Neural progenitor cell (in vitro differentiated cells): Measurements from ENCODE around the gene C3orf33. TPM values are rescaled to one million over a fixed set of nuclear protein-coding genes. Genes with fewer than 3 reads are reported as not detected.

ENCODE experiments used
- DNase-seq: peaks from one replicate; pipeline ENCODE4 v3.0.0-alpha.2; 2016; ENCODE audit warnings: low spot score
- H2AFZ ChIP-seq: fragments of 200-600 bp; sonication (generic); replicated peaks from 2 replicates; pipeline ENCODE4 v1.6.1; 2016; ENCODE audit warnings: antibody characterized with exemption
- H3F3A ChIP-seq: fragments of 200-600 bp; sonication (generic); 2 replicates; pipeline ENCODE4 v1.6.1; 2016; ENCODE audit warnings: antibody characterized with exemption, low read depth
- H3K27ac ChIP-seq: fragments of 200-600 bp; sonication (generic); 2 replicates; pipeline ENCODE4 v1.5.1; 2016; ENCODE audit warnings: mild to moderate bottlenecking
- H3K27me3 ChIP-seq: fragments of 200-600 bp; sonication (generic); 2 replicates; pipeline ENCODE4 v1.6.1; 2016; ENCODE audit warnings: mild to moderate bottlenecking, moderate library complexity
- H3K36me3 ChIP-seq: fragments of 200-600 bp; sonication (generic); 2 replicates; pipeline ENCODE4 v1.5.1; 2016
- H3K4me1 ChIP-seq: fragments of 200-600 bp; sonication (generic); 2 replicates; pipeline ENCODE4 v1.6.1; 2016; ENCODE audit warnings: mixed run types
- H3K4me2 ChIP-seq: fragments of 200-600 bp; sonication (generic); 2 replicates; pipeline ENCODE4 v1.6.1; 2016
- H3K4me3 ChIP-seq: fragments of 200-600 bp; sonication (generic); 2 replicates; pipeline ENCODE4 v1.5.1; 2016
- H3K79me2 ChIP-seq: fragments of 200-600 bp; sonication (generic); 2 replicates; pipeline ENCODE4 v1.6.1; 2016; ENCODE audit warnings: low read depth
- H3K9ac ChIP-seq: fragments of 200-600 bp; sonication (generic); 2 replicates; pipeline ENCODE4 v1.6.1; 2016
- H3K9me3 ChIP-seq: fragments of 200-600 bp; sonication (generic); 2 replicates; pipeline ENCODE4 v1.5.1; 2016; ENCODE audit warnings: low read depth
- H4K20me1 ChIP-seq: fragments of 200-600 bp; sonication (generic); 2 replicates; pipeline ENCODE4 v1.6.1; 2016; ENCODE audit warnings: low read depth
- H3K27ac Mint-ChIP-seq: 3 replicates; pipeline ENCODE4 v1.8.0; 2021; ENCODE audit warnings: mixed read lengths
- H3K27me3 Mint-ChIP-seq: 2 replicates; pipeline ENCODE4 v1.8.0; 2022; ENCODE audit warnings: low read depth, mild to moderate bottlenecking, inconsistent platforms, moderate library complexity, mixed read lengths; ENCODE audit not compliant: insufficient read depth
- H3K36me3 Mint-ChIP-seq: 3 replicates; pipeline ENCODE4 v1.8.0; 2021; ENCODE audit warnings: mixed read lengths
- H3K4me1 Mint-ChIP-seq: 3 replicates; pipeline ENCODE4 v1.8.0; 2021; ENCODE audit warnings: mixed read lengths
- H3K4me3 Mint-ChIP-seq: 3 replicates; pipeline ENCODE4 v1.8.0; 2021; ENCODE audit warnings: mild to moderate bottlenecking, moderate library complexity, mixed read lengths
- H3K9me3 Mint-ChIP-seq: 3 replicates; pipeline ENCODE4 v1.8.0; 2020; ENCODE audit warnings: mixed read lengths
- CTCF ChIP-seq: fragments of 200-600 bp; sonication (generic); IDR thresholded peaks from 2 replicates; pipeline ENCODE4 v1.5.1; 2017; ENCODE audit warnings: antibody characterized with exemption, mild to moderate bottlenecking
- EZH2 ChIP-seq: fragments of 200-600 bp; sonication (generic); IDR thresholded peaks from 2 replicates; pipeline ENCODE4 v1.6.1; 2017; ENCODE audit warnings: antibody characterized with exemption, mild to moderate bottlenecking, moderate library complexity
- EZH2phosphoT487 ChIP-seq: fragments of 200-600 bp; sonication (generic); IDR thresholded peaks from 2 replicates; pipeline ENCODE4 v1.6.1; 2017; ENCODE audit warnings: antibody characterized with exemption
- total RNA-seq: library from RNA; depleted of rRNA; stranded (reverse); fragments of >200 nt; gene quantifications from 2 replicates; pipeline ENCODE4 v1.2.3, GENCODE V29; 2015; ENCODE audit warnings: low replicate concordance

The C3orf33 gene
- total RNA-seq, 1 donor from 2014 or later = 13.5 TPM

- Histone ChIP-seq H3K9me3 (no peaks in the 10 kb centered on the region), H2AFZ (no peak overlapping the region), H3K27me3 (no peaks in the 10 kb centered on the region), H4K20me1 (no peaks in the 10 kb centered on the region), H3K36me3 (peaks cover 7% of the 10 kb centered on the region), H3K27ac (no peak overlapping the region), H3K79me2 (no peaks in the 10 kb centered on the region), H3F3A (no peaks in the 10 kb centered on the region), H3K4me3 (peak overlapping the region; percentile 79), H3K9ac (no peak overlapping the region), H3K4me1 (no peaks in the 10 kb centered on the region), H3K4me2 (peak overlapping the region; percentile 75)
- Mint-ChIP-seq H3K9me3 (no peaks in the 10 kb centered on the region), H3K4me1 (peaks cover 2% of the 10 kb centered on the region), H3K27ac (peak overlapping the region; percentile 86), H3K4me3 (peak overlapping the region; percentile 89), H3K27me3 (peaks cover 2% of the 10 kb centered on the region), H3K36me3 (peaks cover 23% of the 10 kb centered on the region)
- TF ChIP-seq CTCF (no peak), EZH2phosphoT487 (no peak)
- DNase-seq = peak; percentile 5
Observed at GRCh38 chr3:155805204-155805801, 775 bp downstream of the C3orf33 start.

- Histone ChIP-seq H2AFZ (no peak overlapping the region), H3K27me3 (no peaks in the 10 kb centered on the region), H3K4me2 (no peak overlapping the region), H3F3A (no peaks in the 10 kb centered on the region), H3K9ac (no peak overlapping the region), H3K36me3 (peaks cover 7% of the 10 kb centered on the region), H3K27ac (no peak overlapping the region), H3K79me2 (no peaks in the 10 kb centered on the region), H4K20me1 (no peaks in the 10 kb centered on the region), H3K9me3 (no peaks in the 10 kb centered on the region), H3K4me1 (no peaks in the 10 kb centered on the region), H3K4me3 (no peak overlapping the region)
- H3K4me3 Mint-ChIP-seq = no peak overlapping the region
- H3K27me3 Mint-ChIP-seq = peaks cover under 1% of the 10 kb centered on the region
- peaks cover 2% of the 10 kb centered on the region for H3K4me1 Mint-ChIP-seq
- TF ChIP-seq EZH2phosphoT487 (no peak), EZH2 (no peak), CTCF (no peak)
- no peaks in the 10 kb centered on the region for H3K9me3 Mint-ChIP-seq
- no peak for DNase-seq
- H3K36me3 Mint-ChIP-seq = peaks cover 29% of the 10 kb centered on the region
- H3K27ac Mint-ChIP-seq = no peak overlapping the region
Observed at GRCh38 chr3:155804323-155804722, 1.8 kb downstream of the C3orf33 start.

GRCh38 chr3:155792532-155792931 lies 13.5 kb downstream of the C3orf33 start:
- Mint-ChIP-seq H3K36me3 (peaks cover 52% of the 10 kb centered on the region), H3K4me1 (peaks cover 2% of the 10 kb centered on the region)

More at GRCh38 chr3:155792532-155792931, 13.5 kb downstream of the C3orf33 start:
- TF ChIP-seq EZH2phosphoT487 = no peak
- no peak for TF ChIP-seq CTCF
- TF ChIP-seq EZH2 = no peak
- H3K4me3 Mint-ChIP-seq = no peak overlapping the region
- DNase-seq = no peak
- H3K9ac ChIP-seq = no peak overlapping the region
- no peak overlapping the region for H3K27ac ChIP-seq
- H3K9me3 Mint-ChIP-seq = peaks cover 32% of the 10 kb centered on the region
- H3K27me3 Mint-ChIP-seq = no peaks in the 10 kb centered on the region
- no peaks in the 10 kb centered on the region for H3K79me2 ChIP-seq
- H3K27me3 ChIP-seq = no peaks in the 10 kb centered on the region
- peaks cover 4% of the 10 kb centered on the region for H3K4me1 ChIP-seq
- no peak overlapping the region for H3K4me3 ChIP-seq
- no peak overlapping the region for H3K4me2 ChIP-seq
- H2AFZ ChIP-seq = no peak overlapping the region
- H3K9me3 ChIP-seq = no peaks in the 10 kb centered on the region
- no peak overlapping the region for H3K27ac Mint-ChIP-seq
- no peaks in the 10 kb centered on the region for H3F3A ChIP-seq
- peaks cover 3% of the 10 kb centered on the region for H3K36me3 ChIP-seq
- no peaks in the 10 kb centered on the region for H4K20me1 ChIP-seq
